H9 (cell line): ENCODE data around the gene GRB10. TPM values are rescaled to one million over a fixed set of nuclear protein-coding genes. Genes with fewer than 3 reads are reported as not detected.

Source experiments
- DNase-seq: peaks from one replicate; pipeline ENCODE4 v3.0.0-alpha.2; 2017
- H2AFZ ChIP-seq: one replicate; pipeline ENCODE4 v1.6.1; 2013; ENCODE audit warnings: mild to moderate bottlenecking, low read length, control low read depth, moderate library complexity
- H2AK5ac ChIP-seq: 2 replicates; pipeline ENCODE4 v1.6.1; 2013; ENCODE audit warnings: low read length, control low read depth, mixed read lengths; ENCODE audit not compliant: insufficient read length
- H2BK120ac ChIP-seq: one replicate; pipeline ENCODE4 v1.6.1; 2013; ENCODE audit warnings: low read depth, mild to moderate bottlenecking, low read length, control low read depth, inconsistent platforms; ENCODE audit not compliant: poor library complexity, severe bottlenecking
- H2BK12ac ChIP-seq: 2 replicates; pipeline ENCODE4 v1.6.1; 2013; ENCODE audit warnings: low read length, control low read depth, mixed read lengths, low read depth; ENCODE audit not compliant: insufficient read length
- H2BK15ac ChIP-seq: 2 replicates; pipeline ENCODE4 v1.6.1; 2013; ENCODE audit warnings: low read depth, low read length, control low read depth
- H2BK20ac ChIP-seq: one replicate; pipeline ENCODE4 v1.6.1; 2013; ENCODE audit warnings: low read depth, mild to moderate bottlenecking, low read length, control low read depth, inconsistent platforms; ENCODE audit not compliant: poor library complexity, severe bottlenecking
- H2BK5ac ChIP-seq: 2 replicates; pipeline ENCODE4 v1.6.1; 2013; ENCODE audit warnings: low read length, control low read depth, mixed read lengths; ENCODE audit not compliant: insufficient read length
- H3K14ac ChIP-seq: 2 replicates; pipeline ENCODE4 v1.6.1; 2013; ENCODE audit warnings: low read length, control low read depth; ENCODE audit not compliant: insufficient read depth
- H3K18ac ChIP-seq: 2 replicates; pipeline ENCODE4 v1.6.1; 2013; ENCODE audit warnings: low read depth, mild to moderate bottlenecking, mixed read lengths, low read length, control low read depth; ENCODE audit not compliant: insufficient read length
- H3K23ac ChIP-seq: 2 replicates; pipeline ENCODE4 v1.6.1; 2013; ENCODE audit warnings: low read length, control low read depth, mixed read lengths, low read depth; ENCODE audit not compliant: insufficient read length
- H3K23me2 ChIP-seq: 2 replicates; pipeline ENCODE4 v1.6.1; 2013; ENCODE audit warnings: low read depth, mild to moderate bottlenecking, mixed read lengths, low read length, control low read depth; ENCODE audit not compliant: insufficient read length, poor library complexity, severe bottlenecking
- H3K27ac ChIP-seq: 2 replicates; pipeline ENCODE4 v1.5.1; 2013; ENCODE audit warnings: low read length, control low read depth, mixed read lengths, low read depth; ENCODE audit not compliant: insufficient read length
- H3K27me3 ChIP-seq: 2 replicates; pipeline ENCODE4 v1.6.1; 2013; ENCODE audit warnings: low read length, control low read depth, inconsistent platforms; ENCODE audit not compliant: insufficient read depth
- H3K4ac ChIP-seq: 2 replicates; pipeline ENCODE4 v1.6.1; 2013; ENCODE audit warnings: low read depth, mild to moderate bottlenecking, control low read depth, inconsistent platforms, low read length, moderate library complexity
- H3K4me1 ChIP-seq: 2 replicates; pipeline ENCODE4 v1.6.1; 2013; ENCODE audit warnings: low read length, control low read depth, inconsistent platforms; ENCODE audit not compliant: insufficient read depth
- H3K4me2 ChIP-seq: 2 replicates; pipeline ENCODE4 v1.6.1; 2013; ENCODE audit warnings: low read length, control low read depth, mixed read lengths; ENCODE audit not compliant: insufficient read length, insufficient read depth
- H3K56ac ChIP-seq: 2 replicates; pipeline ENCODE4 v1.6.1; 2013; ENCODE audit warnings: low read depth, mild to moderate bottlenecking, mixed read lengths, low read length, control low read depth; ENCODE audit not compliant: insufficient read length
- H3K79me1 ChIP-seq: 2 replicates; pipeline ENCODE4 v1.6.1; 2013; ENCODE audit warnings: low read depth, mild to moderate bottlenecking, moderate library complexity, low read length, control low read depth, inconsistent platforms; ENCODE audit not compliant: insufficient read depth, poor library complexity, severe bottlenecking
- H3K79me2 ChIP-seq: 2 replicates; pipeline ENCODE4 v1.6.1; 2013; ENCODE audit warnings: low read length, control low read depth, inconsistent platforms; ENCODE audit not compliant: insufficient read depth
- H3K9ac ChIP-seq: 2 replicates; pipeline ENCODE4 v1.6.1; 2013; ENCODE audit warnings: low read length, control low read depth, mixed read lengths; ENCODE audit not compliant: insufficient read length; ENCODE audit errors: extremely low read depth
- H3K9me3 ChIP-seq: one replicate; pipeline ENCODE4 v1.6.1; 2013; ENCODE audit warnings: low read depth, low read length, inconsistent platforms; ENCODE audit not compliant: control insufficient read depth
- H3T11ph ChIP-seq: one replicate; pipeline ENCODE4 v1.6.1; 2013; ENCODE audit warnings: mild to moderate bottlenecking, low read length, control low read depth, inconsistent platforms
- H4K20me1 ChIP-seq: one replicate; pipeline ENCODE4 v1.6.1; 2013; ENCODE audit not compliant: control insufficient read depth, insufficient read length, insufficient read depth
- H4K5ac ChIP-seq: 2 replicates; pipeline ENCODE4 v1.6.1; 2013; ENCODE audit warnings: low read depth, mild to moderate bottlenecking, mixed read lengths, low read length, control low read depth; ENCODE audit not compliant: insufficient read length
- H4K8ac ChIP-seq: replicated peaks from 2 replicates; pipeline ENCODE4 v1.6.1; 2013; ENCODE audit warnings: low read length, control low read depth, mixed read lengths, low read depth; ENCODE audit not compliant: insufficient read length
- H4K91ac ChIP-seq: 2 replicates; pipeline ENCODE4 v1.6.1; 2013; ENCODE audit warnings: low read depth, mild to moderate bottlenecking, moderate library complexity, mixed read lengths, low read length, control low read depth; ENCODE audit not compliant: insufficient read length
- H3K27ac Mint-ChIP-seq, 3 experiments: 2 replicates in 2 of 3; 3 replicates in 1 of 3; pipeline ENCODE4 v1.8.0; 2020 to 2021; ENCODE audit warnings: mixed read lengths in 3 of 3, mild to moderate bottlenecking in 1 of 3, moderate library complexity in 1 of 3
- H3K27me3 Mint-ChIP-seq: 2 replicates; pipeline ENCODE4 v1.8.0; 2021; ENCODE audit warnings: low read depth, mild to moderate bottlenecking, moderate library complexity, mixed read lengths
- H3K36me3 Mint-ChIP-seq, 3 experiments: 2 replicates in 2 of 3; 3 replicates in 1 of 3; pipeline ENCODE4 v1.8.0; 2020 to 2021; ENCODE audit warnings: low read depth in 3 of 3, mixed read lengths in 3 of 3; ENCODE audit not compliant: insufficient read depth in 1 of 3
- H3K4me1 Mint-ChIP-seq, 2 experiments: 2 replicates each; pipeline ENCODE4 v1.8.0; 2020; ENCODE audit warnings: mixed read lengths in 2 of 2
- H3K4me3 Mint-ChIP-seq, 2 experiments: 2 replicates in 1 of 2; 3 replicates in 1 of 2; pipeline ENCODE4 v1.8.0; 2020 to 2021; ENCODE audit warnings: mild to moderate bottlenecking in 2 of 2, mixed read lengths in 2 of 2, moderate library complexity in 1 of 2
- H3K9me3 Mint-ChIP-seq, 2 experiments: 2 replicates in 1 of 2; 3 replicates in 1 of 2; pipeline ENCODE4 v1.8.0; 2020; ENCODE audit warnings: mild to moderate bottlenecking in 2 of 2, mixed read lengths in 2 of 2, moderate library complexity in 1 of 2
- WGBS: extraction: QIAGEN DNeasy Blood & Tissue Kit; methylation state at CpG from one replicate; pipeline ENCODE4 v1.1.7; 2013; ENCODE audit warnings: missing lambda C conversion rate, low lambda C conversion rate, mixed read lengths; ENCODE audit not compliant: insufficient read length; ENCODE audit errors: extremely low coverage; 5-methylcytosine and 5-hydroxymethylcytosine counted together
- total RNA-seq: library from RNA; stranded (reverse); gene quantifications from 2 replicates; pipeline ENCODE4 v1.2.1, GENCODE V29; 2021
- TF ChIP-seq, protein P1 (sequence below): fragments of 200-600 bp; sonication (generic); conservative IDR thresholded peaks from 3 replicates; pipeline ENCODE4 v1.8.0; 2021; ENCODE audit warnings: antibody characterized with exemption, mild to moderate bottlenecking

Gene GRB10
- total RNA-seq, 1 experiment from 2014 or later, result 108 TPM

GRCh38 chr7:50761713-50762112 lies 21.0 kb downstream of the GRB10 start:
- H3K4me3 Mint-ChIP-seq, result no peak overlapping the region
- no peak for DNase-seq
- Histone ChIP-seq H3K4me2 (no peak overlapping the region), H3K4me1 (no peaks in the 10 kb centered on the region; the same call in 1 of the 2 replicates), H2BK120ac (no peak overlapping the region), H3K27me3 (no peaks in the 10 kb centered on the region), H3K23ac (no peak overlapping the region), H2BK20ac (no peak overlapping the region), H4K91ac (no peak overlapping the region), H3K18ac (no peak overlapping the region), H2AFZ (no peak overlapping the region), H3K27ac (no peak overlapping the region), H3K56ac (no peak overlapping the region), H4K20me1 (no peaks in the 10 kb centered on the region), H3K14ac (no peak overlapping the region), H4K8ac (no peak overlapping the region), H3K9ac (no peak overlapping the region), H2BK15ac (no peak overlapping the region), H3K79me1 (no peaks in the 10 kb centered on the region), H2BK5ac (no peak overlapping the region), H3K4ac (no peak overlapping the region), H3K79me2 (peaks cover 38% of the 10 kb centered on the region; the same call in 1 of the 2 replicates), H2BK12ac (no peak overlapping the region), H2AK5ac (no peak overlapping the region), H3K23me2 (no peaks in the 10 kb centered on the region), H3K9me3 (no peaks in the 10 kb centered on the region), H4K5ac (no peak overlapping the region), H3T11ph (no peak overlapping the region)
- H3K27me3 Mint-ChIP-seq, result no peaks in the 10 kb centered on the region
- WGBS, result no CpG with 5 or more reads among the region's 7 CpGs
- H3K36me3 Mint-ChIP-seq, result peaks cover 16 to 34% (median 31%) of the 10 kb centered on the region in 3 experiments
- H3K9me3 Mint-ChIP-seq, result peaks cover 11 to 14% of the 10 kb centered on the region in 2 experiments
- H3K27ac Mint-ChIP-seq, result peak overlapping the region in 1 of 3 experiments; percentile 20; a peak in 3 of 7 replicates
- peaks cover 28 to 56% of the 10 kb centered on the region in 2 experiments for H3K4me1 Mint-ChIP-seq
- TF ChIP-seq, protein P1, sequence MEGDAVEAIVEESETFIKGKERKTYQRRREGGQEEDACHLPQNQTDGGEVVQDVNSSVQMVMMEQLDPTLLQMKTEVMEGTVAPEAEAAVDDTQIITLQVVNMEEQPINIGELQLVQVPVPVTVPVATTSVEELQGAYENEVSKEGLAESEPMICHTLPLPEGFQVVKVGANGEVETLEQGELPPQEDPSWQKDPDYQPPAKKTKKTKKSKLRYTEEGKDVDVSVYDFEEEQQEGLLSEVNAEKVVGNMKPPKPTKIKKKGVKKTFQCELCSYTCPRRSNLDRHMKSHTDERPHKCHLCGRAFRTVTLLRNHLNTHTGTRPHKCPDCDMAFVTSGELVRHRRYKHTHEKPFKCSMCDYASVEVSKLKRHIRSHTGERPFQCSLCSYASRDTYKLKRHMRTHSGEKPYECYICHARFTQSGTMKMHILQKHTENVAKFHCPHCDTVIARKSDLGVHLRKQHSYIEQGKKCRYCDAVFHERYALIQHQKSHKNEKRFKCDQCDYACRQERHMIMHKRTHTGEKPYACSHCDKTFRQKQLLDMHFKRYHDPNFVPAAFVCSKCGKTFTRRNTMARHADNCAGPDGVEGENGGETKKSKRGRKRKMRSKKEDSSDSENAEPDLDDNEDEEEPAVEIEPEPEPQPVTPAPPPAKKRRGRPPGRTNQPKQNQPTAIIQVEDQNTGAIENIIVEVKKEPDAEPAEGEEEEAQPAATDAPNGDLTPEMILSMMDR, result no peak
